GM21526 (cell line): Measurements from ENCODE around the gene IL1RAPL2.

ENCODE experiments used
- ATAC-seq: cut with Tn5 transposase; IDR thresholded peaks from one replicate; pipeline ENCODE4 v1.9.1; 2021; ENCODE audit warnings: moderate library complexity; ENCODE audit not compliant: unreplicated experiment, low FRiP score

Gene IL1RAPL2

GRCh38 chrX:105347373-105347772 lies 781.4 kb downstream of the IL1RAPL2 start:
- ATAC-seq: no peak

- no peak for ATAC-seq
Observed at GRCh38 chrX:105349476-105349875, 783.5 kb downstream of the IL1RAPL2 start.

- no peak for ATAC-seq
Observed at GRCh38 chrX:105375816-105376215, 809.8 kb downstream of the IL1RAPL2 start.

GRCh38 chrX:105424729-105425128 lies 858.7 kb downstream of the IL1RAPL2 start:
- ATAC-seq: no peak

- ATAC-seq: no peak
Observed at GRCh38 chrX:105451401-105451800, 885.4 kb downstream of the IL1RAPL2 start.

- ATAC-seq: no peak
Observed at GRCh38 chrX:105458846-105459245, 892.8 kb downstream of the IL1RAPL2 start.

- no peak for ATAC-seq
Observed at GRCh38 chrX:105460376-105460775, 894.4 kb downstream of the IL1RAPL2 start.

- no peak for ATAC-seq
Observed at GRCh38 chrX:105461016-105461415, 895.0 kb downstream of the IL1RAPL2 start.

- ATAC-seq: no peak
Observed at GRCh38 chrX:105462186-105462585, 896.2 kb downstream of the IL1RAPL2 start.

GRCh38 chrX:105463473-105463872 lies 897.5 kb downstream of the IL1RAPL2 start:
- ATAC-seq: no peak

GRCh38 chrX:105464618-105465017 lies 898.6 kb downstream of the IL1RAPL2 start:
- ATAC-seq: no peak

- no peak for ATAC-seq
Observed at GRCh38 chrX:105468741-105469140, 902.7 kb downstream of the IL1RAPL2 start.

GRCh38 chrX:105471597-105471996 lies 905.6 kb downstream of the IL1RAPL2 start:
- ATAC-seq: no peak

- ATAC-seq: no peak
Observed at GRCh38 chrX:105475801-105476200, 909.8 kb downstream of the IL1RAPL2 start.

GRCh38 chrX:105477351-105477750 lies 911.4 kb downstream of the IL1RAPL2 start:
- ATAC-seq: no peak

GRCh38 chrX:105480646-105481310 lies 914.8 kb downstream of the IL1RAPL2 start:
- ATAC-seq: no peak

GRCh38 chrX:105483011-105483410 lies 917.0 kb downstream of the IL1RAPL2 start:
- no peak for ATAC-seq

GRCh38 chrX:105488716-105489115 lies 922.7 kb downstream of the IL1RAPL2 start:
- no peak for ATAC-seq

GRCh38 chrX:105495376-105495775 lies 929.4 kb downstream of the IL1RAPL2 start:
- ATAC-seq: no peak

GRCh38 chrX:105502336-105502735 lies 936.3 kb downstream of the IL1RAPL2 start:
- ATAC-seq: no peak

- no peak for ATAC-seq
Observed at GRCh38 chrX:105515561-105515960, 949.6 kb downstream of the IL1RAPL2 start.

- no peak for ATAC-seq
Observed at GRCh38 chrX:105526431-105526830, 960.4 kb downstream of the IL1RAPL2 start.

- ATAC-seq: no peak
Observed at GRCh38 chrX:105527759-105528158, 961.8 kb downstream of the IL1RAPL2 start.
